ENCODE data around the gene SEMA3A. TPM values are rescaled to one million over a fixed set of nuclear protein-coding genes. Genes with fewer than 3 reads are reported as not detected.

The SEMA3A gene
- total and polyA plus RNA-seq, 2 donors (not counting 1 experiment from before 2014, with no cell fraction given) = 45.2 to 60.8 TPM

DNA sequence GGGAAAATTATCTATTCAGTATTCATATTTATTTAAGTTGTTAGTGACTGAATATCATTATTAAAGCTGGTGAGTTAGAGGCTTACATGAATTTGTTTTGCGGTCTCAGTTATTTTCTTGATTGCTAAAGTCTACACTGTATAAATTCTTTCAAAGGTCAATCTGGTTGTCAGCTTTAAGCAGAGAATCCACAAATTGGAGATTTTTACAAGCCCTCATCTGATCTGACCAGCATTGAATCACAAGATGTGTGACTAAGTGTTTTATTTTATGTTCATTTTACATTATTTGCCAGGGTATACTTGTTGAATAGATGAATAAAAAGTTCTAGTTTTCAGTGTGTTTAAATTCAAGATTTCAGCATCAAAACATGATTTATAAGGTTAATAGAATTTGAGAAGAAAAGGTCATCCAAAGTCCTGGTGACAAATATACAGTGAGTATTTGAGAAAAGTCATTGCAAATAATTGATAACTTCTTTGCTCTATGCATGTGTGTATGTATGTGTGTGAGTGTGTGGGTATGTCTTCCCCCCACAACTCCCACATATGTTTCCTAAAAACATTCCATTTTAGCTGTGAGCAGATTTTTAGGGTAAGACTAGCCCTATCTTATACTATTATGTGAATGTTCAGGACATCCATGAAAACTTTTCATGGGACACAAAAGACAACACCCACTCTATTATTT, 4.4 kb downstream of the SEMA3A start:
- TF ChIP-seq EZH2 (IDR thresholded peaks at IDR 0.05; ENCODE audit: low read length, missing control alignments) = no peak
- TF ChIP-seq, protein P1, sequence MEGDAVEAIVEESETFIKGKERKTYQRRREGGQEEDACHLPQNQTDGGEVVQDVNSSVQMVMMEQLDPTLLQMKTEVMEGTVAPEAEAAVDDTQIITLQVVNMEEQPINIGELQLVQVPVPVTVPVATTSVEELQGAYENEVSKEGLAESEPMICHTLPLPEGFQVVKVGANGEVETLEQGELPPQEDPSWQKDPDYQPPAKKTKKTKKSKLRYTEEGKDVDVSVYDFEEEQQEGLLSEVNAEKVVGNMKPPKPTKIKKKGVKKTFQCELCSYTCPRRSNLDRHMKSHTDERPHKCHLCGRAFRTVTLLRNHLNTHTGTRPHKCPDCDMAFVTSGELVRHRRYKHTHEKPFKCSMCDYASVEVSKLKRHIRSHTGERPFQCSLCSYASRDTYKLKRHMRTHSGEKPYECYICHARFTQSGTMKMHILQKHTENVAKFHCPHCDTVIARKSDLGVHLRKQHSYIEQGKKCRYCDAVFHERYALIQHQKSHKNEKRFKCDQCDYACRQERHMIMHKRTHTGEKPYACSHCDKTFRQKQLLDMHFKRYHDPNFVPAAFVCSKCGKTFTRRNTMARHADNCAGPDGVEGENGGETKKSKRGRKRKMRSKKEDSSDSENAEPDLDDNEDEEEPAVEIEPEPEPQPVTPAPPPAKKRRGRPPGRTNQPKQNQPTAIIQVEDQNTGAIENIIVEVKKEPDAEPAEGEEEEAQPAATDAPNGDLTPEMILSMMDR (conservative IDR thresholded peaks at IDR 0.05 in 1 of 2, IDR thresholded peaks at IDR 0.05 in 1 of 2; ENCODE audit: low read depth in 1 of 2, low read length in 2 of 2) = no peak
- H4K20me1 ChIP-seq (ENCODE audit: control insufficient read depth, extremely low read depth, insufficient read depth, low read length) = no peaks in the 10 kb centered on the region
- no peak overlapping the region for H2AFZ ChIP-seq (ENCODE audit: low read length)
- H3K4me2 ChIP-seq (ENCODE audit: extremely low read depth, insufficient read depth, low read length) = peak overlapping the region; percentile 67
- no peak overlapping the region for H3K9ac ChIP-seq (ENCODE audit: insufficient read depth, low read length)
- no peaks in the 10 kb centered on the region for H3K27me3 ChIP-seq (ENCODE audit: control insufficient read depth, insufficient read depth, low read length)
- H3K79me2 ChIP-seq (ENCODE audit: control insufficient read depth, insufficient read depth, low read length) = peaks cover 87% of the 10 kb centered on the region
- peak; percentile 50 to 68 for DNase-seq (ENCODE audit: low read depth in 2 of 2)
- H3K4me3 ChIP-seq (replicated peaks in 1 of 4; ENCODE audit: control extremely low read depth in 1 of 4, insufficient read depth in 1 of 4, low read depth in 3 of 4, low read length in 4 of 4) = peak overlapping the region in 2 of 4 experiments; percentile 16 to 29
- H3K4me1 ChIP-seq (ENCODE audit: control insufficient read depth, extremely low read depth, insufficient read depth, low read length) = peaks cover 2% of the 10 kb centered on the region
- no peaks in the 10 kb centered on the region for H3K36me3 ChIP-seq (ENCODE audit: control insufficient read depth, insufficient read depth, low read length)
- H3K9me3 ChIP-seq (ENCODE audit: control insufficient read depth, insufficient read depth, low read depth, low read length) = no peaks in the 10 kb centered on the region
- no peak overlapping the region for H3K27ac ChIP-seq (ENCODE audit: insufficient read depth, low read length)

DNA sequence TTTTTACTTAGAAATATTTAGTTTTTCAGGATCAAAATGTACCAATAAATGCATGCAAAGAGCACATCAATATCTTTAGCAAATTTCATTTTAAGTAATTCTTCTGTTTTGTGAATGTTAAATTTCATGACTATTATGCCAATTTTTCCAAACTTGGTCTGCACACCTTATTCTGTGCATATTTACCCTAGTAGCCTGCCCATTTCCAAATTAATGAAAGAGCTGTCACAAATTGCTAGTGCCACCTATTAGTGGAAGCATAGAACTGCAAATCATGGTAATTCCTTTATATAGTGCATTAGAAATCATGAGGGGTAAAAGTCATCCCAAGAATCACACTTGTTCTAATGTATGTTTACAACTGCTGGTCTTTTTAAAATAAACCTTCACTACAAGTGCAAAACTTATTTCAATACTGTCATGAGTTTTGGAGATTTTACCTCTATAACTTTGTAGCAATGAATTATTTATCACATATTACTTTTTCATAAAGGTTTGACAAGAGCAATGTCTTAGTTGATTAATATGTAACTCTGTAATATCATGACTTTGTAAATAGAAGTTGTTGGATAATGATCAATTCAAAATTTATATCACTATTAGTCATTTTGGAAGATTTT, 5.7 kb downstream of the SEMA3A start:
- no peak overlapping the region for H3K27ac ChIP-seq (ENCODE audit: insufficient read depth, low read length)
- no peaks in the 10 kb centered on the region for H3K27me3 ChIP-seq (ENCODE audit: control insufficient read depth, insufficient read depth, low read length)
- peak in 1 of 2 donors; percentile 69 for DNase-seq (ENCODE audit: low read depth in 2 of 2)
- H3K4me3 ChIP-seq (replicated peaks in 1 of 4; ENCODE audit: control extremely low read depth in 1 of 4, insufficient read depth in 1 of 4, low read depth in 3 of 4, low read length in 4 of 4) = no peak overlapping the region
- H3K4me2 ChIP-seq (ENCODE audit: extremely low read depth, insufficient read depth, low read length) = peak overlapping the region; percentile 46
- H3K9ac ChIP-seq (ENCODE audit: insufficient read depth, low read length) = no peak overlapping the region
- no peaks in the 10 kb centered on the region for H4K20me1 ChIP-seq (ENCODE audit: control insufficient read depth, extremely low read depth, insufficient read depth, low read length)
- H3K4me1 ChIP-seq (ENCODE audit: control insufficient read depth, extremely low read depth, insufficient read depth, low read length) = peaks cover 2% of the 10 kb centered on the region
- H3K9me3 ChIP-seq (ENCODE audit: control insufficient read depth, insufficient read depth, low read depth, low read length) = no peaks in the 10 kb centered on the region
- no peaks in the 10 kb centered on the region for H3K36me3 ChIP-seq (ENCODE audit: control insufficient read depth, insufficient read depth, low read length)
- TF ChIP-seq, protein P1 (conservative IDR thresholded peaks at IDR 0.05 in 1 of 2, IDR thresholded peaks at IDR 0.05 in 1 of 2; ENCODE audit: low read depth in 1 of 2, low read length in 2 of 2) = peak; percentile 30 to 69
- TF ChIP-seq EZH2 (IDR thresholded peaks at IDR 0.05; ENCODE audit: low read length, missing control alignments) = no peak
- no peak overlapping the region for H2AFZ ChIP-seq (ENCODE audit: low read length)
- peaks cover 93% of the 10 kb centered on the region for H3K79me2 ChIP-seq (ENCODE audit: control insufficient read depth, insufficient read depth, low read length)

DNA sequence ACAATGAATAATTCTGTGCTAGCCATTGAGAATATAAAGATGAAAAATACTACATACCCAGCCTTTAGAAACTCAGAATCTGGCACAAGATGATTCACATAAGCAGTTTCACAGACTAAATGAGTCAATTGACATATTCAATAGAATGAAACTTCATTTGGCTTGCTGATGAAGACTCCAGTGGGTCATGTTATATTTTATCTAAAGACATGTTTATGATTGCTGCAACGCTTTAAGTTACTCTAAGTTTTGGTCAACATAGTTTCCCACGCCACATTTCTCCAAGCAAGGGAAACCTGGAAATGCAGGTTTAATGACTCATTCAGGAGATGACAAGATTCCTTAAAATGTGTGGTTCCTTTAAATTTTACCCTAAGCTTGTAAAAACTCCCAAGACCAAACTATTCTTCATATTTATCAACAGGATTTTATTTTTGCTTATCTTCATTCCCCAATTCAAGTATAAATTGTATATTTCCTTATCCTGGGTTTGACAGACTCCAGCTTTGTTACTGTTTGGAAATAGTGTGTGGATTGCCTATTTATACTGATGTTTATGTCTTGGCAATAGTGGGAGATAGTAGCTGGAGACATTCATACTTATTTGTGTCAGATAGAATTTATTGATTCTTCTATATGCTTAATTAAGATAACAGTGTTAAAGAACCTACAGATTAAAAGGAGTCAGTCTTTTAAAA, 6.6 kb downstream of the SEMA3A start:
- Histone ChIP-seq H3K4me2 (ENCODE audit: extremely low read depth, insufficient read depth, low read length) (peak overlapping the region; percentile 3), H3K9me3 (ENCODE audit: control insufficient read depth, insufficient read depth, low read depth, low read length) (no peaks in the 10 kb centered on the region), H3K4me1 (ENCODE audit: control insufficient read depth, extremely low read depth, insufficient read depth, low read length) (peaks cover 2% of the 10 kb centered on the region), H3K79me2 (ENCODE audit: control insufficient read depth, insufficient read depth, low read length) (peaks cover 92% of the 10 kb centered on the region), H3K9ac (ENCODE audit: insufficient read depth, low read length) (no peak overlapping the region), H3K4me3 (replicated peaks in 1 of 4; ENCODE audit: control extremely low read depth in 1 of 4, insufficient read depth in 1 of 4, low read depth in 3 of 4, low read length in 4 of 4) (no peak overlapping the region), H3K36me3 (ENCODE audit: control insufficient read depth, insufficient read depth, low read length) (no peaks in the 10 kb centered on the region), H2AFZ (ENCODE audit: low read length) (no peak overlapping the region), H3K27me3 (ENCODE audit: control insufficient read depth, insufficient read depth, low read length) (no peaks in the 10 kb centered on the region), H4K20me1 (ENCODE audit: control insufficient read depth, extremely low read depth, insufficient read depth, low read length) (no peaks in the 10 kb centered on the region), H3K27ac (ENCODE audit: insufficient read depth, low read length) (no peak overlapping the region)
- TF ChIP-seq EZH2 (IDR thresholded peaks at IDR 0.05; ENCODE audit: low read length, missing control alignments) = no peak
- TF ChIP-seq, protein P1 (conservative IDR thresholded peaks at IDR 0.05 in 1 of 2, IDR thresholded peaks at IDR 0.05 in 1 of 2; ENCODE audit: low read depth in 1 of 2, low read length in 2 of 2) = no peak
- peak; percentile 47 to 81 for DNase-seq (ENCODE audit: low read depth in 2 of 2)
